HuH-7.5 (cell line): ENCODE data around the gene ESYT3.
"Not testable (repeated sequence)": the region's sequence is repeated elsewhere in the genome, so short reads cannot be mapped to it uniquely, and the experiment has no call there.

ENCODE experiments used
- DNase-seq: peaks from one replicate; pipeline ENCODE4 v3.0.0; 2011; ENCODE audit warnings: low spot score

The ESYT3 gene

GRCh38 chr3:138493804-138494606 is 59.6 kb downstream of the ESYT3 start:
- DNase-seq, result no peak

GRCh38 chr3:138494607-138494929 is 60.2 kb downstream of the ESYT3 start:
- DNase-seq, result no peak

DNA sequence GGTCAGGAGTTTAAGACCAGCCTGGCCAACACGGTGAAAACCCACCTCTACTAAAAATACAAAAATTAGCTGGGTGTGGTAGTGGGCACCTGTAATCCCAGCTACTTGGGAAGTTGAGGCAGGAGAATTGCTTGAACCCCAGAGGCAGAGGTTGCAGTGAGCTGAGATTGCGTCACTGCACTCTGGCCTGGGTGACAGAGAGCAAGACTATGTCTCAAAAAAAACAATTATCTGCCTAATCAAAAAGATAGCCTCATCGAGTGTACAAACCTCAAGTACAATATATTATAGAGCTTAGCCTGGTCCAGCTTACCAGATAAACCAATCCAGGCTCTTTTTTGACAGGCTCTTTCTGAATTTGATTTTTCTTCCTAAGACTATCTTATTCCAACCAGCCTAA is 61.2 kb downstream of the ESYT3 start:
- not testable (repeated sequence) for DNase-seq

DNA sequence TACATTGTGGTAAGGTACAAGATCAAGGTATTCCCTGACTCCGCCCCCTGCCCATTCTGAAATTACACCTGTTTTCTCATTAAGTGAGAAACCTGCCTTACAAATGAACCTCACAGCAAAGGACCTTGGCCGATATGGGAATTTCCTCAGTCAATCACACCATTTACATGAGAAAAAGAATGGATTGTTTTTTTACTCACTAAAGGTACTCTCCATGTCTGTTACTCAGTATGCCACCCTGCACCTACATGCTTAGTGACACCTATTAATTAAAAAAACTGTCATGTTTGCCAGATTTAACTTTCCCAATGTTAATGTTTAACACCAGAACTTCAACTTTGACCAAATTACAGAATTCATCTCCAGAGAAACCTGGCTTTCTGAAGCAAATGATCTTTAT is 62.0 kb downstream of the ESYT3 start:
- DNase-seq, result no peak

- DNase-seq, result no peak
Measured at GRCh38 chr3:138497021-138497420, 62.6 kb downstream of the ESYT3 start.

GRCh38 chr3:138497851-138498250 is 63.4 kb downstream of the ESYT3 start:
- DNase-seq, result no peak

DNA sequence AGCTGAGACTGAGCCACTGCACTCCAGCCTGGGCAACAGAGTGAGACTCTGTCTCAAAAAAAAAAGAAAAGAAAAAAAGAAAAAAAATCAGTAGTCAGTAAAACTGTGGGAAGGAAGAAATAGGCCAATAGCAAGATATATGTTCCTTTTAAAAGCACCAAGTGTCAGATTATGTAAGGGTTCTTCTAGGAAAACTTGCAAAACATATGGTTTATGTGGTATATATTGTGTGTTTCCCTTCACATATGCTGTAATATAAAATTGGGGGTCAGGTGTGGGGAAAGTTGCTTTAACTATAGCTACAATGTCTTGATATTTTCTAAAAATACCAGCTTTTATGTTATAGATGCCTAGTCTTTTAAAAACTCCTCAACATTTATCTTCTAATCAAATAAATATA is 64.6 kb downstream of the ESYT3 start:
- no peak for DNase-seq

- no peak for DNase-seq
Measured at GRCh38 chr3:138507524-138507923, 73.1 kb downstream of the ESYT3 start.

- no peak for DNase-seq
Measured at GRCh38 chr3:138509586-138509985, 75.2 kb downstream of the ESYT3 start.

GRCh38 chr3:138511945-138512344 is 77.5 kb downstream of the ESYT3 start:
- DNase-seq, result no peak

GRCh38 chr3:138513090-138513843 is 78.9 kb downstream of the ESYT3 start:
- no peak for DNase-seq

- not testable (repeated sequence) for DNase-seq
Measured at GRCh38 chr3:138521445-138521844, 87.0 kb downstream of the ESYT3 start.
